Neuronal stem cell (in vitro differentiated cells): Measurements from ENCODE around the gene SOSTDC1. TPM values are rescaled to one million over a fixed set of nuclear protein-coding genes. Genes with fewer than 3 reads are reported as not detected.

ENCODE experiments used
- DNase-seq: peaks from one replicate; pipeline ENCODE4 v3.0.0-alpha.2; 2013; ENCODE audit warnings: low spot score
- H2AFZ ChIP-seq: one replicate; pipeline ENCODE4 v1.6.1; 2013; ENCODE audit warnings: mild to moderate bottlenecking, low read length, inconsistent platforms
- H2AK5ac ChIP-seq: 2 replicates; pipeline ENCODE4 v1.6.1; 2013; ENCODE audit warnings: low read depth, mild to moderate bottlenecking, inconsistent platforms, low read length, moderate library complexity, mixed read lengths
- H2BK120ac ChIP-seq: 2 replicates; pipeline ENCODE4 v1.6.1; 2013; ENCODE audit warnings: low read depth, mild to moderate bottlenecking, inconsistent platforms, low read length, moderate library complexity, mixed read lengths
- H2BK12ac ChIP-seq: one replicate; pipeline ENCODE4 v1.6.1; 2013; ENCODE audit warnings: low read length, inconsistent platforms
- H2BK15ac ChIP-seq: 2 replicates; pipeline ENCODE4 v1.6.1; 2013; ENCODE audit warnings: mild to moderate bottlenecking, low read length, inconsistent platforms, mixed read lengths
- H2BK5ac ChIP-seq: one replicate; pipeline ENCODE4 v1.6.1; 2013; ENCODE audit warnings: inconsistent platforms, mild to moderate bottlenecking, low read length, moderate library complexity
- H3K14ac ChIP-seq: one replicate; pipeline ENCODE4 v1.6.1; 2013; ENCODE audit warnings: low read length, inconsistent platforms
- H3K18ac ChIP-seq: 2 replicates; pipeline ENCODE4 v1.6.1; 2013; ENCODE audit warnings: low read length, inconsistent platforms
- H3K23ac ChIP-seq: 2 replicates; pipeline ENCODE4 v1.6.1; 2013; ENCODE audit warnings: low read depth, mild to moderate bottlenecking, mixed read lengths, low read length, inconsistent platforms; ENCODE audit not compliant: poor library complexity
- H3K27ac ChIP-seq: replicated peaks from 3 replicates; pipeline ENCODE4 v1.5.1; 2013; ENCODE audit warnings: low read length, inconsistent platforms
- H3K27me3 ChIP-seq, 3 experiments: 2 replicates each; pipeline ENCODE4 v1.6.1; 2013; ENCODE audit warnings: low read length in 3 of 3, mild to moderate bottlenecking in 2 of 3, inconsistent platforms in 1 of 3, low read depth in 1 of 3, mixed read lengths in 1 of 3, moderate library complexity in 1 of 3; ENCODE audit not compliant: control insufficient read depth in 3 of 3, insufficient read depth in 3 of 3
- H3K36me3 ChIP-seq, 2 donors: replicated peaks in 1 of 2; 2 replicates each; pipeline ENCODE4 v1.6.1; 2013; ENCODE audit warnings: low read length in 2 of 2; ENCODE audit not compliant: control insufficient read depth in 2 of 2, insufficient read depth in 2 of 2
- H3K4ac ChIP-seq: 2 replicates; pipeline ENCODE4 v1.6.1; 2013; ENCODE audit warnings: inconsistent platforms, mild to moderate bottlenecking, low read length, moderate library complexity
- H3K4me1 ChIP-seq, 2 donors: 1 replicate in 1 of 2; 2 replicates in 1 of 2; pipeline ENCODE4 v1.6.1; 2013; ENCODE audit warnings: low read length in 2 of 2, low read depth in 1 of 2; ENCODE audit not compliant: control insufficient read depth in 2 of 2, insufficient read depth in 1 of 2
- H3K4me2 ChIP-seq: one replicate; pipeline ENCODE4 v1.6.1; 2013; ENCODE audit warnings: mild to moderate bottlenecking, low read length, inconsistent platforms; ENCODE audit not compliant: insufficient read depth, poor library complexity, severe bottlenecking
- H3K4me3 ChIP-seq, 2 donors: 2 replicates each; pipeline ENCODE4 v1.5.1; 2013; ENCODE audit warnings: low read length in 2 of 2, mild to moderate bottlenecking in 2 of 2, inconsistent platforms in 1 of 2, moderate library complexity in 1 of 2
- H3K79me1 ChIP-seq: one replicate; pipeline ENCODE4 v1.6.1; 2013; ENCODE audit warnings: low read depth, mild to moderate bottlenecking, inconsistent platforms, low read length, moderate library complexity
- H3K9ac ChIP-seq: one replicate; pipeline ENCODE4 v1.6.1; 2013; ENCODE audit warnings: mild to moderate bottlenecking, low read depth, low read length, inconsistent platforms; ENCODE audit not compliant: poor library complexity
- H3K9me3 ChIP-seq, 2 donors: replicated peaks in 1 of 2; 2 replicates each; pipeline versions ENCODE3 to v1.6.1; 2013; ENCODE audit warnings: low read length in 2 of 2, mild to moderate bottlenecking in 2 of 2, inconsistent platforms in 1 of 2, low read depth in 1 of 2, mixed read lengths in 1 of 2, moderate library complexity in 1 of 2; ENCODE audit not compliant: control insufficient read depth in 2 of 2, insufficient read depth in 1 of 2
- H4K8ac ChIP-seq: one replicate; pipeline ENCODE4 v1.6.1; 2013; ENCODE audit warnings: low read depth, mild to moderate bottlenecking, inconsistent platforms, low read length, moderate library complexity
- H4K91ac ChIP-seq: one replicate; pipeline ENCODE4 v1.6.1; 2013; ENCODE audit warnings: low read length, low read depth, mild to moderate bottlenecking, inconsistent platforms; ENCODE audit not compliant: poor library complexity
- WGBS, 2 donors: extraction: QIAGEN DNeasy Blood & Tissue Kit; methylation state at CpG; one replicate each; pipeline ENCODE4 v1.1.7; 2013; ENCODE audit warnings: missing lambda C conversion rate in 2 of 2, mixed read lengths in 1 of 2; ENCODE audit not compliant: insufficient read length in 2 of 2, insufficient replicate concordance in 1 of 2; ENCODE audit errors: extremely low coverage in 2 of 2; 5-methylcytosine and 5-hydroxymethylcytosine counted together
- small RNA-seq: library from polyadenylated mRNA; stranded (forward); fragments of <200 nt; extraction: miRNeasy Mini kit (QIAGEN cat#:217004); gene quantifications from one replicate; pipeline ENCODE3, GENCODE V24; 2013; ENCODE audit not compliant: insufficient read depth

Gene SOSTDC1

GRCh38 chr7:16412274-16413254 lies 53.0 kb downstream of the SOSTDC1 start:
- Histone ChIP-seq H3K23ac (no peak overlapping the region), H3K4ac (no peak overlapping the region), H3K79me1 (no peaks in the 10 kb centered on the region), H3K27ac (no peak overlapping the region), H3K18ac (no peak overlapping the region), H2BK12ac (no peak overlapping the region), H3K14ac (no peak overlapping the region), H3K4me1 (no peaks in the 10 kb centered on the region), H4K91ac (no peak overlapping the region), H3K36me3 (no peaks in the 10 kb centered on the region), H2BK15ac (no peak overlapping the region), H3K4me2 (no peak overlapping the region), H2AK5ac (no peak overlapping the region), H2BK120ac (no peak overlapping the region), H3K27me3 (no peaks in the 10 kb centered on the region), H2BK5ac (no peak overlapping the region), H3K4me3 (no peak overlapping the region), H2AFZ (no peak overlapping the region), H4K8ac (no peak overlapping the region), H3K9ac (no peak overlapping the region), H3K9me3 (no peaks in the 10 kb centered on the region)
- DNase-seq, result no peak
- WGBS, 2 donors, result no CpG with 5 or more reads among the region's 8 CpGs

Small RNAs within 50 kb of the gene (small RNA-seq; reads per million reads assigned to genes)
- not detected for gene AC005014.3
